ENCODE measurements around the gene SYNJ2.

DNA sequence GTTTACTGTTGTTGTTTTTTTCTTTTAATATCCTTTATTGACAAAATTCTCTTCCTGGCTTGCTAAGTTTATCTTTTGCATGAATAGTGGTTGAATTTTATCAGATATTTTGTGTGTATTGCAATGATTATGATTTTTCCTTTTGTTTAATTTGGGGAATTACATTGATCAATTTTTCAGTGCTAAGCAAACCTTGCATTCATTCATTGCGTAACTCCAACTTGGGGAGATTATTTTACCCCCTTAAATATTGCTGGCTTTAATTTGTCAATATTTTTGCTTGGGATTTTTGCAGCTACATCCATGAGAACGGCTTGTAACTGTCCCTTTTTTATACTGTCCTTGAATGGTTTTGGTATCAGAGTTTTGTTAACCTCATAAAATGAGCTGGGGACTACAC is 123.0 kb downstream of the SYNJ2 start:
- TF ChIP-seq, protein P1, sequence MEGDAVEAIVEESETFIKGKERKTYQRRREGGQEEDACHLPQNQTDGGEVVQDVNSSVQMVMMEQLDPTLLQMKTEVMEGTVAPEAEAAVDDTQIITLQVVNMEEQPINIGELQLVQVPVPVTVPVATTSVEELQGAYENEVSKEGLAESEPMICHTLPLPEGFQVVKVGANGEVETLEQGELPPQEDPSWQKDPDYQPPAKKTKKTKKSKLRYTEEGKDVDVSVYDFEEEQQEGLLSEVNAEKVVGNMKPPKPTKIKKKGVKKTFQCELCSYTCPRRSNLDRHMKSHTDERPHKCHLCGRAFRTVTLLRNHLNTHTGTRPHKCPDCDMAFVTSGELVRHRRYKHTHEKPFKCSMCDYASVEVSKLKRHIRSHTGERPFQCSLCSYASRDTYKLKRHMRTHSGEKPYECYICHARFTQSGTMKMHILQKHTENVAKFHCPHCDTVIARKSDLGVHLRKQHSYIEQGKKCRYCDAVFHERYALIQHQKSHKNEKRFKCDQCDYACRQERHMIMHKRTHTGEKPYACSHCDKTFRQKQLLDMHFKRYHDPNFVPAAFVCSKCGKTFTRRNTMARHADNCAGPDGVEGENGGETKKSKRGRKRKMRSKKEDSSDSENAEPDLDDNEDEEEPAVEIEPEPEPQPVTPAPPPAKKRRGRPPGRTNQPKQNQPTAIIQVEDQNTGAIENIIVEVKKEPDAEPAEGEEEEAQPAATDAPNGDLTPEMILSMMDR (IDR thresholded peaks at IDR 0.05; ENCODE audit: low read length) = no peak
- TF ChIP-seq EZH2phosphoT487 (IDR thresholded peaks at IDR 0.05; ENCODE audit: low read length) = no peak

Data from MM.1S (cell line).